HG02642 (cell line): ENCODE measurements around the gene SND1.

Experiments used
- ATAC-seq: cut with Tn5 transposase; IDR thresholded peaks from one replicate; pipeline ENCODE4 v1.9.1; 2021; ENCODE audit warnings: mild to moderate bottlenecking; ENCODE audit not compliant: unreplicated experiment, poor library complexity

The SND1 gene

DNA sequence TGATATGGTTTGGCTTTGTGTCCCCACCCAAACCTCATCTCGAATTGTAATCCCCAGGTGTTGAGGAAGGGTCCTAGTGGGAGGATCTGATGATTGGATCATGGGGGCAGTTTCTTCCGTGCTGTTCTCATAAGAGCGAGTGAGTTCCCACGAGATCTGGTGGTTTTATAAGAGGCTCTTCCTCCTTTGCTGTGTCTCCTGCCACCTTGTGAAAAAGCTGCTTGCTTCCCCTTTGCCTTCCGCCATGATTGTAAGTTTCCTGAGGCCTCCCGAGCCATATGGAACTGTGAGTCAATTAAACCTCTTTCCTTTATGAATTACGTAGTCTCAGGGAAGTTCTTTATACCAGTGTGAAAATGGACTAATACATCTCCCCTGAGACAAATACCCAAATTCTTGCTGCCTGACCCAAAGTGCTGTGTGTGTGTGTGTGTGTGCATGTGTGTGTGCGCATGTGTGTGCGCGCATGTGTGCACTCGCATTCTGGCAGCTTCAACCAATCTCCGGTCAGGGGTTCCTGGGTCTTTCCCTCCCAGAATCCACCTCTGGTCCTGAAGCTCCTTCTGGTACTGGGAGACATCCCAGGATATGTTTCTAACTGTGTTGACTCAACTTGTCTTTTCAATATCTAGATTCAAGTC lies 477.4 kb downstream of the SND1 start:
- no peak for ATAC-seq

DNA sequence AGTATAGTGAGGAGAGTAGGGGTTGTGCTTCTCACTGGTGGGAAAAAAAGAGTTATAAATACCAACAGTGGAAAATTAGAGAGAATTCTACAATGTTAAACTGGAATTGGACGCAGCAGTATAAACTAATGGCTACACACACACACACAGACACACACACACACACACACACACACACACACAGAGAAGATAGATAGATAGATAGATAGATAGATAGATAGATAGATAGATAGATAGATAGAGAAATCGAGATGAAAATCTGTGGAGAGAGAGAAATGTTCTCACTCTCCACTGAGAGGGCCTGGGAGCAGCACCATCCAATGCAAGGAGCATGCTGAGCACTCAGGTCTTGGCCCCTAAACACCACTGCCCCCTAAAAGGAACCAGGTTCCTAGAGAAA lies 479.1 kb downstream of the SND1 start:
- ATAC-seq: no peak

DNA sequence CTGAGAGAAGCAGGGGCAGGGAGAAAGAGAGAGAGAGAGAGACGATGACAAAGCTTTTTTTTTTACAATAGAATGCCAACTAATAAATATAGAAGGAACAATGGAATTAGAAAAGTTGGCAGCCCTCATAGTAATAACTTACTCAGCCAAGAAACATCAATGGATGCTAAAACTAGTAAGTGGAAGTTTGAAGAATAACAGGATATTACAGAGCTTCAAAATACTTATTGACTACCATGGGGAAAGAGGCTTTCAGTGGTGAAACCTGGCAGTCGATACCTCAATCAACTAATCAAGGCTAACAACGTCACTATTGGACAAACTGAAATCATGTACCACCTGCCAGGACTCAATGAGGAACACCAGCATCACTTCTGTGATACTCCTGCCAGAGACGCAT lies 479.7 kb downstream of the SND1 start:
- ATAC-seq: no peak

DNA sequence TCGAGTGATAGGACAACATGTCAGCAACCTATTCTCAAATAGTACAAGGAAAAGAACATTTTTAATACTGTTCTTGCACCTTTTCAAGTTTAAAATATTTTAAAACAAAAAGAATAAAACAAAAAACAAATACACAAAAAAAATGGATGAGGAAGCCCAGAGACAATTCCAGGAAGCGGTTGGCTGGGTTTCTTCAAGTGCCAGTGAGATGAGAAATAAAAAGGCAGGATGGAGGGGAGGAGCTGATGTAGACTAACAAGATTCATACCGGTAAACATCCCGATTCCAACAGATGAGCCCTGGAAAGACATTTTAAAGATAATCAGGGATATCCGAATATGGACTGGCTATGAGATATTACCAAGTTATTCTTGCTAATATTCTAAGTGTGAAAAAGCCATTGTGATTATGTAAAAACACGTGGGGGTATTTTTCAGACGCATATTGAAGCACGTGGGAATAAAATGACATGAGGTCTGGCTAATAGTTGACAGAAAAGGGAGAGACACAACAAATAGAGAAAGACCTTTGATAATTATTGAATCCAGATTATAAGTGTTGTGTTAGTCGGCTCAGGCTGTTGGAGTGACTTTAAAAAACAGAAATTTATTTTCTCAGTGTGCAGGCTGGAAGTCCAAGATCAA lies 480.6 kb downstream of the SND1 start:
- ATAC-seq: no peak

DNA sequence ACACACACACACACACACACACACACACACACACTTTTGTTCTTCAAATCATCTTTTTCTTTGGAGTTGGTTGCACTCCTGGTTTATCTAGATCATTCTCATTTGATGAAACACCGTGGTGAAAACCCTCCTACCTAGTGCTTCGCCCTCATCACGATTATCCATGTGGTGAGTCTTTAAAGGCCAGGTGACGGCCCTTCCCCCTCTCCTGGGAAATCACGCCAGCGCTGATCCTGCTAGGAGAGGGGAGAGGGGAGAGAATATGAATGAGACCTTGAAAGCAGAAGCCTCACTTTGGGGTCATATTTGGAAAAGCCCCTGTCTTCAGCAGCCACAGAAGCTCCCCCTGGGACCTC lies 483.1 kb downstream of the SND1 start:
- peak; percentile 7 for ATAC-seq

DNA sequence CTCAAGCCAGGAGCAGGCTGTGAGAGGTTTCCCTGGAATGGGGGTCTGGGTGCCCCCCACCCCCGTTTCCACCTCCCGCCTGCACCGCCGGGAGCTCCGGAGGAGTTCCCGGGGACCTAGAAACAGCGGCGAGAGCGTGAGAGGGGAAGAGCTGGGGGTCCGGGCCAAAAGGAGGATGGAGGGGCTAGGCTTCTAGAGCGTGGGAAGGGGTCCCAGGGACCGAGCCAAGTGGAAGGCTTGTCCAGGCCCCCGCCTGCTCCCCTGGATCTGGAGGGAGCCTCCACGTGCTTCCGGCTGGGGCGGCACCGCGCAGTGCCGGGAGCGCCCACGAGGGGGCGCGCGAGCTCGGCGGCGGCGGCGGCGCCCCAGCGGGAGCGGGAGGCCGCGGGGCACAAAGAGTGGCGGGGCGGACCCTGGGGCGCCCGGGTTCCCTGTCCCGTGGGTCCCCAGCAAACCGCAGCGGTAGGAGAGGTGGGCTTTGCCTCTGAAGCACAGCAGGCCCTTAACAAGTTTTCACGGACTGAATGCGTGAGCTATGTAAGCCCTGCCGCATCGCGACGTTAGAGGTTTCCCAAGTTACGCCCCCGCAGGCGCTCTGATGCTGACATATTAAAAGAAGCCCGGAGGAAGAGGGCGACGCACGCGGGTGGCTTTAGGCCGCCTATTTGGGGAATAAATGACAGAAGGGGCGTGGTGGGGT lies 483.7 kb downstream of the SND1 start:
- ATAC-seq: peak; percentile 93

DNA sequence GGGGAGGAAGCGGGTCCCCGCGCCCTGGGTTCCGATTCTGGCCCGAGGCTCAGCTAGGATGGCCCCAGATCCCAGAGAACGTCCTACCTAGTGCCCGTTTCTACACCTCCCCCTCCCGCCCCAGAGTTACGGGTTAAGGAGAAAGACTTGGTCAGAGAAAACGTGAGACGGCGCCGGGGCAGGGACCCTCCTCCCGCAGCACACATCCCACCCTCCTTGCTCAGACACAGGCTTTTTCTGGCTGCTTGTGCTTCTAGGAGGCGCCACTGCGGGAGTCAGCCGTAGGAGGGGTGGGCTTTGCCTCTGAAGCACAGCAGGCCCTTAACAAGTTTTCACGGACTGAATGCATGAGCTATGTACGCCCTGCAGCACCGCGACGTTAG lies 484.2 kb downstream of the SND1 start:
- peak; percentile 4 for ATAC-seq

DNA sequence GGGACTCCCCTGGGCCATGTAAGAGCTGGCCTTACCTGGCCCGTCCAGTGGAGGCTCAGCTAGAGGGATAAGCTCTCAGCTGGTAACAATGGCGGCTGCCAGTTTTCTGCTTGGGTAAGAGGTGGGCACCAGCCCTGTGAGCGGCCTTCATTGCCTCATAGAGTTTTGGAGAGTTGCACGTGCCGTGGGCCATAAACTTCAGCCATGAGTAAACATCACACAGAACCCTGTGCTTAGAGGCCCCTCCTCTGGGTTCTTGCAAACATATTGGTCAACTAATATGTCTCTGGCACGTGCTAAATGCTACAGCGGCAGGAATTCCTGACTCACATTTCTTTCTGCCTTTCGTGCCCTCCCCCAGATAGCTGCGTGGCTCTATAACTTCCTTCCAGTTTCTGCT lies 485.2 kb downstream of the SND1 start:
- no peak for ATAC-seq

DNA sequence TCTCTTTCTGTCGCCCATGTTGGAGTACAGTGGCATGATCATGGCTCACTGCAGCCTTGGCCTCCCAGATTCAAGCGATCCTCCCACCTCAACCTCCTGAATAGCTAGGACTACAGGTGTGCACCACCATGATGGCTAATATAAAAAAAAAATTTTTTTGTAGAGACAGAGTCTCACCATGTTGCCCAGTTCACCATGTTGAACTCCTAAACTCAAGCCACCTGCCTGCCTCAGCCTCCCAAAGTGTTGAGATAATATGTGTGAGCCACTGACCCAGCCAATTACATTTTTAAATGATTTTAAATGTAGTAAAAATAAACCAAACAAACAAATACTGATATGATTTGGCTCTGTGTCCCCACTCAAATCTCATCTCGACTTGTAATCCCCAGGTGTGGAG lies 487.4 kb downstream of the SND1 start:
- ATAC-seq: no peak

DNA sequence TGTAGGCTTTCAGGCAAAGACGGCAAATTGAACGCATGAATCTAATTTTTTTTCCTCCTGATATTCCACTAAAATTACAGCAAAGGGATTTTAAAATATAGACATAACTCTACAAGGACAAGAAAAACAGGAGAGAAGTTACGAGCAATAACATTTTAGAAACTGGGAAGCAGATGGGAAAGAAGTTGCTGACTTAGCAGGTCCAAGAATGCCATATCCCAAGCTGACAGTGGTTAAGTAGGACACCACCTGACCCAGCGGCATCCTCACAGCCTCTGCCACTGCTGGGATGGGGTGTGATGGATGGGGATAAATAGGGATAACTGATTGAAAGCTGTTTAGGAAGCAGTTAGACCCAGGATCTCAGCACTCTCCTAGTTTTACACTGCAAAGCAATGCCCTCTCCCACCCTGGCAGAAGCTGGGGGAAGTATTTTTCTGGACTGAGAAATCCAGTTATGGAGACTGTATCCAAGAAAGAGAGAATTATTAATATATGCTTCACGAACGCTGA lies 489.7 kb downstream of the SND1 start:
- ATAC-seq: no peak
